ENCODE results near the gene THG1L. TPM values are rescaled to one million over a fixed set of nuclear protein-coding genes. Genes with fewer than 3 reads are reported as not detected.

Gene THG1L
- total and polyA plus RNA-seq, 2 experiments from 2014 or later = 7.5 to 10.2 TPM

GRCh38 chr5:157740229-157740610, 9.0 kb downstream of the THG1L start:
- Histone ChIP-seq H2AFZ (no peak overlapping the region), H3K27ac (no peak overlapping the region), H3K9me3 (ENCODE audit: low read depth) (no peaks in the 10 kb centered on the region), H3K4me2 (no peak overlapping the region), H3K79me2 (peaks cover 4% of the 10 kb centered on the region), H3K27me3 (no peaks in the 10 kb centered on the region), H3K4me1 (ENCODE audit: insufficient read depth) (no peaks in the 10 kb centered on the region), H3K9me2 (replicated peaks; ENCODE audit: insufficient read depth) (no peaks in the 10 kb centered on the region), H4K20me1 (ENCODE audit: insufficient read depth, poor library complexity, severe bottlenecking) (no peaks in the 10 kb centered on the region), H3K4me3 (no peak overlapping the region), H3K36me3 (replicated peaks; ENCODE audit: insufficient read depth, low read depth) (no peaks in the 10 kb centered on the region)
- TF ChIP-seq EZH2phosphoT487 (IDR thresholded peaks at IDR 0.05; ENCODE audit: low read depth, severe bottlenecking, unreplicated experiment) (no peak), CTCF (IDR thresholded peaks at IDR 0.05; ENCODE audit: poor library complexity) (peak; percentile 38)
- peak; percentile 23 for DNase-seq (ENCODE audit: low spot score)
- 57% methylated on average over 3 of the region's 3 CpGs for WGBS (ENCODE audit: low lambda C conversion rate, missing lambda C conversion rate)

DNA sequence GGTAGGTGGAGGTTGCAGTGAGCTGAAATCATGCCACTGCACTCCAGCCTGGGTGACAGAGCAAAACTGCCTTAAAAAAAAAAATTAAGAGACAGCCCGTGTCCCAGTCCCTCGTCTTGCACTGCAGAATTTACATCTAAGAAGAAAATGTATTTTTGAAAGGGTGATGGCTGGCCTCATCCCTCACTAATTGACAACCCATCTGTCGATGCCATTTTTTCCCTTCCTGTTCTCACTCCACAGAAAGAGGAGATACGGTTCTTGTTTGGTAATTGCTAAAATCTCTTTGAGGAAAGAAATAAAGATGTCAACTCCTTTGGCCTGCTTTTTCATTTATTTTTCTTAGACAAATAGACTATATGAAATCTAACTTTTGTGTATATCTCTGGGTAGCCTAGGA, 9.9 kb downstream of the THG1L start:
- Histone ChIP-seq H3K79me2 (peaks cover 4% of the 10 kb centered on the region), H3K4me3 (no peak overlapping the region), H3K27ac (no peak overlapping the region), H4K20me1 (ENCODE audit: insufficient read depth, poor library complexity, severe bottlenecking) (peaks cover under 1% of the 10 kb centered on the region), H3K9me3 (ENCODE audit: low read depth) (no peaks in the 10 kb centered on the region), H3K36me3 (replicated peaks; ENCODE audit: insufficient read depth, low read depth) (no peaks in the 10 kb centered on the region), H3K27me3 (no peaks in the 10 kb centered on the region), H3K4me2 (no peak overlapping the region), H3K4me1 (ENCODE audit: insufficient read depth) (no peaks in the 10 kb centered on the region), H2AFZ (no peak overlapping the region), H3K9me2 (replicated peaks; ENCODE audit: insufficient read depth) (no peaks in the 10 kb centered on the region)
- 94% methylated on average over 4 of the region's 4 CpGs for WGBS (ENCODE audit: low lambda C conversion rate, missing lambda C conversion rate)
- no peak for DNase-seq (ENCODE audit: low spot score)
- TF ChIP-seq EZH2phosphoT487 (IDR thresholded peaks at IDR 0.05; ENCODE audit: low read depth, severe bottlenecking, unreplicated experiment) (no peak), EZH2 (IDR thresholded peaks at IDR 0.05; ENCODE audit: borderline replicate concordance) (no peak), CTCF (IDR thresholded peaks at IDR 0.05; ENCODE audit: poor library complexity) (no peak)

DNA sequence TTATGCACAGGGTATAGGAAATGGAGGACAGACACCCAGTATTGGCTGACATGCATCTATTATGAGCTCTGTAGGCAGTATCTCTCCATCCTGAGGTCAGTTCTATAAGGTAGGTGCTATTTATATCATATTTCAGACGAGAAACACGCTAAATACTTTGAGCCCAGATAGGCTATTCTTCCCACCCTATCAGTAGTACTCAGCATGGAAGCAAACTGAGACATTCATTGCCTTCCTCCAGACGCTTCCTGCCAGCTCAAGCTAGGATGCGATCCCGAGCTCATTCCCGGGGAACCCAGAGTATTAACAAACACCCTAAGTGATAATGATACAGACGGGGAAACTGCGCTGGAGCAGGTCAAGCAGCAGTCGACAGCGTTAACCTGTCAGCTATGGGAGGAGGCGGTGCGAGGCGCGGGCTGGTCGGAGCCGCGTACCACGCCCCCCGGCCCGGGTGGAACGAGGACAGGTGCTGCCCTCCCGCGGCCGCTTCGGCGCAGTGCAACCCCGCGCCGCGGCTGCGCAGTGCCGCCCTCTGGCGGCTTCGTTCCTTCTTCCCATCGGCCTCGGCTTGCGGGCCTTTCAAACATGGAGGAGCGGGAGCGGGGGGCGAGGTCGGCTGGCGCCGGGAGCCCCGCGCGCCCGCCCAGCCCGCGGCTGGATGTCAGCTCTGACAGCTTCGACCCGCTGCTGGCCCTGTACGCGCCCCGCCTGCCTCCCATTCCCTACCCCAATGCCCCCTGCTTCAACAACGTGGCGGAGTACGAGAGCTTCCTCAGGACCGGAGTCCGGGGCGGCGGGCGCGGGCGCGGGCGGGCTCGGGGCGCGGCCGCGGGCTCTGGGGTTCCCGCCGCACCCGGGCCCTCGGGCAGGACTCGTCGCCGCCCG, 12.2 kb downstream of the THG1L start, which contains the start of gene LSM11:
Gene LSM11 (plus strand): TSS at position 550 of the 888 bp plus-strand sequence. CDS start 39 bp downstream, at position 589.
- TF ChIP-seq CTCF (IDR thresholded peaks at IDR 0.05; ENCODE audit: poor library complexity) (peak; percentile 99), EZH2phosphoT487 (IDR thresholded peaks at IDR 0.05; ENCODE audit: low read depth, severe bottlenecking, unreplicated experiment) (no peak), EZH2 (IDR thresholded peaks at IDR 0.05; ENCODE audit: borderline replicate concordance) (no peak)
- Histone ChIP-seq H3K4me1 (ENCODE audit: insufficient read depth) (no peaks in the 10 kb centered on the region), H3K4me3 (peak within 1 kb of the TSS; percentile 54), H3K27ac (no peak within 1 kb of the TSS), H3K9me2 (replicated peaks; ENCODE audit: insufficient read depth) (no peaks in the 10 kb centered on the region), H3K79me2 (peaks cover 6% of the 10 kb centered on the region), H2AFZ (peak within 1 kb of the TSS; percentile 62), H3K36me3 (replicated peaks; ENCODE audit: insufficient read depth, low read depth) (no peaks in the 10 kb centered on the region), H3K27me3 (no peaks in the 10 kb centered on the region), H3K4me2 (peak within 1 kb of the TSS; percentile 94), H3K9me3 (ENCODE audit: low read depth) (no peaks in the 10 kb centered on the region), H4K20me1 (ENCODE audit: insufficient read depth, poor library complexity, severe bottlenecking) (peaks cover 3% of the 10 kb centered on the region)
- 5% methylated on average over 32 of the region's 79 CpGs for WGBS (ENCODE audit: low lambda C conversion rate, missing lambda C conversion rate)
- peak; percentile 94 for DNase-seq (ENCODE audit: low spot score)

Measured in hepatocyte (in vitro differentiated cells).